IMR-90 (cell line): ENCODE measurements around the gene SEC24D. TPM values are rescaled to one million over a fixed set of nuclear protein-coding genes. Genes with fewer than 3 reads are reported as not detected.

Experiments used
- ATAC-seq: fragments of 200-7000 bp; cut with Tn5 transposase; 2 replicates; pipeline ENCODE4 v1.9.1; 2020; ENCODE audit warnings: low read depth, mild to moderate bottlenecking, moderate library complexity
- BruUV-seq: library from RNA; stranded (reverse); fragments of 400-500 nt; replicated peaks from 2 replicates; lab custom pipeline; 2021; lab: Mats Ljungman, UMichigan
- CTCF ChIA-PET: fragments of 300-600 bp; formaldehyde crosslinking; extraction: SDS; loops from one replicate; lab custom pipeline; 2021; ENCODE audit warnings: antibody characterized with exemption; lab: Yijun Ruan, JAX
- POLR2A ChIA-PET: fragments of 300-600 bp; sonication (Branson Sonifier 250); formaldehyde crosslinking; loops from one replicate; lab custom pipeline; 2022; ENCODE audit warnings: antibody characterized with exemption; ENCODE audit not compliant: unreplicated experiment; lab: Charles Lee
- DNase-seq: peaks from one replicate; pipeline ENCODE4 v3.0.0; 2013
- H2AFZ ChIP-seq: replicated peaks from 2 replicates; pipeline ENCODE3; 2013; ENCODE audit warnings: low read length, mild to moderate bottlenecking; ENCODE audit not compliant: poor library complexity
- H2AK5ac ChIP-seq: 2 replicates; pipeline ENCODE4 v1.6.1; 2013; ENCODE audit warnings: low read depth, low read length, inconsistent platforms
- H2AK9ac ChIP-seq: replicated peaks from 2 replicates; pipeline ENCODE3; 2013; ENCODE audit warnings: mild to moderate bottlenecking, low read depth, low read length, moderate library complexity; ENCODE audit not compliant: poor library complexity
- H2BK120ac ChIP-seq: 2 replicates; pipeline ENCODE4 v1.6.1; 2013; ENCODE audit warnings: low read depth, low read length, inconsistent platforms
- H2BK15ac ChIP-seq: 3 replicates; pipeline ENCODE4 v1.6.1; 2013; ENCODE audit warnings: low read depth, low read length, inconsistent platforms
- H2BK20ac ChIP-seq: 2 replicates; pipeline ENCODE4 v1.6.1; 2013; ENCODE audit warnings: low read depth, mild to moderate bottlenecking, inconsistent platforms, low read length, moderate library complexity
- H2BK5ac ChIP-seq: 2 replicates; pipeline ENCODE4 v1.6.1; 2013; ENCODE audit warnings: mild to moderate bottlenecking, low read depth, low read length, inconsistent platforms; ENCODE audit not compliant: poor library complexity, severe bottlenecking
- H3K14ac ChIP-seq: replicated peaks from 2 replicates; pipeline ENCODE4 v1.6.1; 2013; ENCODE audit warnings: low read depth, low read length, inconsistent platforms
- H3K18ac ChIP-seq: 2 replicates; pipeline ENCODE4 v1.6.1; 2013; ENCODE audit warnings: low read depth, low read length, control low read depth
- H3K23ac ChIP-seq: 2 replicates; pipeline ENCODE4 v1.6.1; 2013; ENCODE audit warnings: low read depth, low read length, inconsistent platforms
- H3K27ac ChIP-seq: 2 replicates; pipeline ENCODE4 v1.5.1; 2013; ENCODE audit warnings: mild to moderate bottlenecking, control low read depth, low read length; ENCODE audit not compliant: insufficient read depth
- H3K27me3 ChIP-seq: 2 replicates; pipeline ENCODE4 v1.6.1; 2013; ENCODE audit warnings: low read length; ENCODE audit not compliant: control insufficient read depth, insufficient read depth
- H3K36me3 ChIP-seq: 2 replicates; pipeline ENCODE4 v1.6.1; 2013; ENCODE audit warnings: low read length, mixed read lengths; ENCODE audit not compliant: control insufficient read depth, insufficient read depth
- H3K4ac ChIP-seq: 2 replicates; pipeline ENCODE4 v1.6.1; 2013; ENCODE audit warnings: low read depth, low read length, inconsistent platforms
- H3K4me1 ChIP-seq: 2 replicates; pipeline ENCODE4 v1.6.1; 2013; ENCODE audit warnings: low read length, mixed read lengths; ENCODE audit not compliant: control insufficient read depth, insufficient read depth
- H3K4me2 ChIP-seq: 2 replicates; pipeline ENCODE4 v1.6.1; 2013; ENCODE audit warnings: low read depth, mild to moderate bottlenecking, control low read depth, low read length, moderate library complexity
- H3K4me3 ChIP-seq: 2 replicates; pipeline ENCODE4 v1.5.1; 2013; ENCODE audit warnings: low read depth, mild to moderate bottlenecking, control low read depth, low read length, moderate library complexity; ENCODE audit not compliant: insufficient read depth
- H3K56ac ChIP-seq: 2 replicates; pipeline ENCODE4 v1.6.1; 2013; ENCODE audit warnings: low read length, inconsistent platforms; ENCODE audit not compliant: insufficient read depth; ENCODE audit errors: extremely low read depth
- H3K79me1 ChIP-seq, 2 experiments: 2 replicates each; pipeline ENCODE4 v1.6.1; 2013; ENCODE audit warnings: low read length in 2 of 2, inconsistent platforms in 1 of 2, low read depth in 1 of 2
- H3K9ac ChIP-seq: 2 replicates; pipeline ENCODE4 v1.6.1; 2013; ENCODE audit warnings: low read depth, low read length, control low read depth
- H3K9me1 ChIP-seq: 2 replicates; pipeline ENCODE4 v1.6.1; 2013; ENCODE audit warnings: low read length, inconsistent platforms; ENCODE audit not compliant: insufficient read depth
- H3K9me3 ChIP-seq: 2 replicates; pipeline ENCODE4 v1.6.1; 2013; ENCODE audit warnings: low read length; ENCODE audit not compliant: control insufficient read depth, insufficient read depth
- H4K20me1 ChIP-seq: 2 replicates; pipeline ENCODE4 v1.6.1; 2013; ENCODE audit warnings: low read length, inconsistent platforms; ENCODE audit not compliant: insufficient read depth
- H4K5ac ChIP-seq: 2 replicates; pipeline ENCODE4 v1.6.1; 2013; ENCODE audit warnings: mild to moderate bottlenecking, low read depth, low read length, control low read depth
- H4K8ac ChIP-seq, 2 experiments: 2 replicates each; pipeline ENCODE4 v1.6.1; 2013; ENCODE audit warnings: low read depth in 2 of 2, low read length in 2 of 2, control low read depth in 1 of 2, inconsistent platforms in 1 of 2
- H4K91ac ChIP-seq: 2 replicates; pipeline ENCODE4 v1.6.1; 2013; ENCODE audit warnings: low read depth, low read length, inconsistent platforms; ENCODE audit not compliant: insufficient read depth
- MAFK ChIP-seq: IDR thresholded peaks from 2 replicates; pipeline ENCODE4 v1.6.1; 2012; ENCODE audit warnings: low read depth, low read length, improper control_type of control experiment
- MXI1 ChIP-seq: IDR thresholded peaks from 2 replicates; pipeline ENCODE4 v1.6.1; 2012; ENCODE audit warnings: low read depth, mild to moderate bottlenecking, low read length, moderate library complexity, borderline replicate concordance
- RCOR1 ChIP-seq: IDR thresholded peaks from 2 replicates; pipeline ENCODE4 v1.6.1; 2012; ENCODE audit warnings: mild to moderate bottlenecking, low read length, improper control_type of control experiment; ENCODE audit not compliant: insufficient replicate concordance
- RFX5 ChIP-seq: IDR thresholded peaks from 2 replicates; pipeline ENCODE4 v1.8.0; 2012; ENCODE audit warnings: low read depth, mild to moderate bottlenecking, low read length, moderate library complexity
- WGBS, 2 experiments: methylation state at CpG; one replicate each; pipeline versions ENCODE4 v1.1.5 to v1.1.7; 2013; ENCODE audit warnings: missing lambda C conversion rate in 2 of 2; ENCODE audit not compliant: insufficient read length in 1 of 2; ENCODE audit errors: extremely low coverage in 2 of 2; 5-methylcytosine and 5-hydroxymethylcytosine counted together
- dilution Hi-C: fragments of 300-500 bp; cut with HindIII; formaldehyde crosslinking; loops from one replicate; pipeline ENCODE4 v1.14.3; 2018; ENCODE audit warnings: low sequenced_read_pairs; ENCODE audit not compliant: unreplicated experiment
- in situ Hi-C: fragments of 300-500 bp; cut with MboI; formaldehyde crosslinking; loops from 3 replicates; pipeline ENCODE4 v1.14.3; 2019; ENCODE audit warnings: low sequenced_read_pairs, inconsistent platforms, mixed read lengths
- intact Hi-C: fragments of 100-400 bp; cut with micrococcal nuclease; formaldehyde crosslinking; loops from 2 replicates; pipeline ENCODE4 v1.10.0; 2022
- polyA plus RNA-seq, 3 experiments: library from polyadenylated mRNA; depleted of rRNA; stranded (reverse); fragments of >200 nt; gene quantifications; 2 replicates each; pipeline ENCODE4 v1.2.3, GENCODE V29; 2012; ENCODE audit warnings: low replicate concordance in 1 of 3
- total RNA-seq: library from RNA; depleted of rRNA; stranded (reverse); fragments of >200 nt; gene quantifications from 2 replicates; pipeline ENCODE4 v1.2.3, GENCODE V29; 2012

The SEC24D gene
- total and polyA plus RNA-seq, 2 of the 4 experiments (the other 2 are of a cell fraction) = 93.2 to 111 TPM

GRCh38 chr4:118823471-118823870, 12.5 kb downstream of the SEC24D start:
- BruUV-seq = no TSS peak
- in situ Hi-C loops = no loop called here
- POLR2A ChIA-PET = no interaction called here

More at GRCh38 chr4:118823471-118823870, 12.5 kb downstream of the SEC24D start:
- no peak overlapping the region for H2AK5ac ChIP-seq
- peaks cover 12% of the 10 kb centered on the region for H3K4me1 ChIP-seq
- intact Hi-C loops = no loop called here
- H3K9me3 ChIP-seq = no peaks in the 10 kb centered on the region
- H2BK120ac ChIP-seq = no peak overlapping the region
- H2AK9ac ChIP-seq = no peak overlapping the region
- ATAC-seq (no peak), DNase-seq (no peak)
- H2BK15ac ChIP-seq = no peak overlapping the region
- no peak overlapping the region for H3K18ac ChIP-seq
- H3K9me1 ChIP-seq = peaks cover 20% of the 10 kb centered on the region
- H3K79me1 ChIP-seq = peaks cover 0 to 30% of the 10 kb centered on the region in 2 experiments; a peak in 2 of 4 replicates
- no peak overlapping the region for H3K9ac ChIP-seq
- H3K4me3 ChIP-seq = no peak overlapping the region
- peaks cover 90% of the 10 kb centered on the region for H4K20me1 ChIP-seq
- H2BK20ac ChIP-seq = no peak overlapping the region
- H2BK5ac ChIP-seq = no peak overlapping the region
- CTCF ChIA-PET = interaction anchor here (1.9 kb wide), 1 partner anchor 19 kb away, joined by 4 read pairs; no protein-coding TSS in a partner anchor
- H4K8ac ChIP-seq = no peak overlapping the region
- H3K27ac ChIP-seq = no peak overlapping the region; the same call in 1 of the 2 replicates
- H3K56ac ChIP-seq = no peak overlapping the region
- H4K91ac ChIP-seq = no peak overlapping the region
- no peak overlapping the region for H3K23ac ChIP-seq
- WGBS, 2 experiments = no CpG with 5 or more reads among the region's 2 CpGs
- H3K14ac ChIP-seq = no peak overlapping the region
- no peak overlapping the region for H3K4me2 ChIP-seq
- no peak overlapping the region for H2AFZ ChIP-seq
- H4K5ac ChIP-seq = no peak overlapping the region
- H3K4ac ChIP-seq = no peak overlapping the region
- H3K36me3 ChIP-seq = peaks cover 42% of the 10 kb centered on the region
- dilution Hi-C loops = no loop called here
- no peak for TF ChIP-seq MAFK
- no peak for TF ChIP-seq RFX5
- no peak for TF ChIP-seq RCOR1
- TF ChIP-seq MXI1 = no peak
- no peaks in the 10 kb centered on the region for H3K27me3 ChIP-seq
